22Rv1 (cell line): ENCODE measurements around the gene PSTPIP2.
A peak's percentile ranks its signal among the peaks of the same experiment; 100 is the strongest.
"Not testable (repeated sequence)": the region's sequence is repeated elsewhere in the genome, so short reads cannot be mapped to it uniquely, and the experiment has no call there.

Experiments used
- H3K27ac ChIP-seq: fragments of 450-650 bp; 2 replicates; pipeline ENCODE4 v1.5.1; 2017
- CTCF ChIP-seq: fragments of 450-650 bp; IDR thresholded peaks from 2 replicates; pipeline ENCODE4 v1.5.1; 2017; ENCODE audit warnings: mild to moderate bottlenecking
- ZFX ChIP-seq: fragments of 450-650 bp; IDR thresholded peaks from 2 replicates; pipeline ENCODE4 v1.6.1; 2017; ENCODE audit warnings: antibody characterized with exemption, borderline replicate concordance

PSTPIP2 gene

DNA sequence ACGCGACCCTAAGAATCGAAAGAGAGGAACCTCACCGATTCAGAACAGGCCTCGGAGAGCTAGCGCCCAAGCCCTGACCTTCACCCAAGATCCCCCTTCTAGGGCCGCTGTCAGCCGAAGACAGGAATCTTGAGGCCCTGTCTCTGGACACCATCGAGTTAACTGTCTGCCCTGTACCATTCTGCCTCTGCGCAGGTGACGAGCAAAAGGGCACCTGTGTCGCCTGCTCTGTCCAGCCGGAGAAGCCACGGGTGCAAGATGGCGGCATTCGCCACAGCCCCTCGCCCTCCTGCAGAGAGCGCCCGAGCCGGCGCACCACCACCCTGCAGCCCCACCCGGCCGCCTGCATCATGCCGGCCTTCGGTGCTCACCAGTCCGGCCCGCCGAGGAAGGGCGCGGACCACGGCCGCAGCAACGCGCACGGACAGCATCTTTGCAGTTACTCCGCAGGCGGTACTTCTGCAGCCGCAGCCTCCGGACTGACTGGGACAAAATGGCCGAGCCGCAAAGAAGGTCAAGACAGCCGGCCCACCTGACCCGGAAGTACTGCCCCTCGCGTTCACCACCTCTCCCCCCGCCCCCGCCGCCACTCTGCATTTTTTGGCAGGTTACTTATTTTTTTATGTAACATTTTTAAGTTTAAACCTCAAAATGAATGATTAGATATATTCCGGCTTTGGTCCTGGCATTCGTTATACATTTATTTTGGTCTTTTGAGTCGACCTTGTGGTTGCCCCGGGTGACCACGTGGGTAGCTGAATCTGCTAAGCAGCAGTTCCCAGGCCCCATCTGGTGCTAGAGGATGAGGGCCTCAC lies 25.9 kb upstream of the PSTPIP2 start, which contains the start of gene ATP5F1A:
ATP5F1A (minus strand) TSS at position 496 of the 815 bp plus-strand sequence; CDS start at position 431, 65 bp downstream.
- peak within 1 kb of the TSS; percentile 89 for H3K27ac ChIP-seq
- 0 out of 2 replicates have a peak, but pooled peaks have one; percentile 6 for TF ChIP-seq CTCF
- no peak for TF ChIP-seq ZFX

GRCh38 chr18:46097431-46097800 lies 25.4 kb upstream of the PSTPIP2 start:
- TF ChIP-seq ZFX (no peak), CTCF (no peak)
- peak overlapping the region; percentile 89 for H3K27ac ChIP-seq

GRCh38 chr18:46096651-46097300 lies 24.7 kb upstream of the PSTPIP2 start:
- H3K27ac ChIP-seq, result peak overlapping the region; percentile 89
- TF ChIP-seq ZFX (no peak), CTCF (no peak)

DNA sequence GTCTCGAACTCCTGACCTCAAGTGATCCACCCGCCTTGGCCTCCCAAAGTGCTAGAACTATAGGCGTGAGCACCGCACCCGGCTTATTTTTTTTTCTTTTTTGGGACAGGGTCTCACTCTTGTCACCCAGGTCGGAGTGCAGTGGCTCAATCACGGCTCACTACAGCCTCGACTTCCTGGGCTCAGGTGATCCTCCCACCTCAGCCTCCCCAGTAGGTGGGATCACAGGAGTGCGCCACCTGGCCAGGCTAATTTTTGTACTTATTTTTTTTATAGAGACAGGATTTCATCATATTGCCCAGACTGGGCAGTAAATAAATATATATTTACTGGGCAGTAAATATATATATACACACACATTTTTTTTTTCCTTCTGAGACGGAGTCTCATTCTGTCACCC lies 23.5 kb upstream of the PSTPIP2 start:
- H3K27ac ChIP-seq, result no peak overlapping the region
- TF ChIP-seq CTCF (no peak), ZFX (no peak)

DNA sequence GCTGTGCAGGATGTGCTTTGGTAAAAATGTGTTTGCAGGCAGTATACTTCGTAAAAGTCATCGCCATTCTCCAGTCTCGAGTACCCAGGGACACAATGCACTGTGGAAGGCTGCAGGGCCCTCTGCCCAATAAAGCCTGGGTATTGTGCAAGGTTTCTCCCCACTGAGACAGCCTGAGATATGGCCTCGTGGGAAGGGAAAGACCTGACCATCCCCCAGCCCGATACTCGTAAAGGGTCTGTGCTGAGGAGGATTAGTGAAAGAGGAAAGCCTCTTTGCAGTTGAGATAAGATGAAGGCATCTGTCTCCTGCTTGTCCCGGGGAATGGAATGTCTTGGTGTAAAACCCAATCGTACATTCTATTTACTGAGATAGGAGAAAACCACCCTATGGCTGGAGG lies 16.4 kb upstream of the PSTPIP2 start:
- H3K27ac ChIP-seq, result not testable (repeated sequence)

DNA sequence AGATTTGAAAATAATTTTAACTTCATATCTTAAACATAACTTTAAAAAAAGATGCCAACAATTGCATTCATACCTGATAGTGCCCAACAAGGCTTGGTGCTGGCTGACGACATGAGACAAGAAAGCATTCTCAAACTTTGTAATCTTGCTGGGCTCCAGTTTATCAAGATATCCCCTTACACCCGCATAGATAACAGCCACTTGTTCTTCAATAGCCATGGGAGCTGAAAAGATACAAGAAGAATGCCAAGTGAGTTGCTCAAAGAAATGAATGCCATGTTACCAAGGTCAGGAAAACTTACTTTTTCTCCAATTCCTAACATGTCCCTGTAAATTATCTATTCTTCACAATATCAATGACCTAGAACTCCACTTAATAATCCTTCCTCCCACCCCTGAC lies 12.4 kb upstream of the PSTPIP2 start:
- no peak overlapping the region for H3K27ac ChIP-seq
- no peak for TF ChIP-seq ZFX
- TF ChIP-seq CTCF, result no peak

DNA sequence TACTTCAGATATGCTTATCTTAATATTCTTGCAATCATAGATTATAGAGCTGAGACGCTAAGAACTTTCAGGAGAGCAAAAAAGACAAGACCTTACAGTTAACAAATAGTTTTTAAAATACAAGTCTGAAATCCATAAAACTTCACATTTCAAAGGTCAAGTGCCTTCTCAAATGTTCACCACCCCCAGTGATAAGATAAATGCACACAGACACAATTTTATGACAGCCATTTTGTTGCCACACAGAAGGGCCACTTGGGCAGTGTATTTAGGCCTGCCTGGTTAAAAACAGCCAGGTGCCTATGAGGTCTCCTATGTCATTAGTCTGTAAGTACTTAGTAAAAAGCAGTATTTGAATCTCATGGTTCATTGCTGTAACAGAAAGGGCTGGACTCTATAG lies 8.1 kb upstream of the PSTPIP2 start:
- no peak for TF ChIP-seq ZFX
- H3K27ac ChIP-seq, result no peak overlapping the region

GRCh38 chr18:46079336-46079735 lies 7.3 kb upstream of the PSTPIP2 start:
- no peak overlapping the region for H3K27ac ChIP-seq
- TF ChIP-seq CTCF (no peak), ZFX (no peak)
